ENCODE results near the gene KRT13. TPM values are rescaled to one million over a fixed set of nuclear protein-coding genes. Genes with fewer than 3 reads are reported as not detected.
A peak's percentile ranks its signal among the peaks of the same experiment; 100 is the strongest.

The KRT13 gene
- total and polyA plus RNA-seq, 9 of the 15 experiments (the other 6 are each of a cell fraction or from before 2014, with no cell fraction given), result 0.11 to 1.1 (median 0.24) TPM; not detected in 3

DNA sequence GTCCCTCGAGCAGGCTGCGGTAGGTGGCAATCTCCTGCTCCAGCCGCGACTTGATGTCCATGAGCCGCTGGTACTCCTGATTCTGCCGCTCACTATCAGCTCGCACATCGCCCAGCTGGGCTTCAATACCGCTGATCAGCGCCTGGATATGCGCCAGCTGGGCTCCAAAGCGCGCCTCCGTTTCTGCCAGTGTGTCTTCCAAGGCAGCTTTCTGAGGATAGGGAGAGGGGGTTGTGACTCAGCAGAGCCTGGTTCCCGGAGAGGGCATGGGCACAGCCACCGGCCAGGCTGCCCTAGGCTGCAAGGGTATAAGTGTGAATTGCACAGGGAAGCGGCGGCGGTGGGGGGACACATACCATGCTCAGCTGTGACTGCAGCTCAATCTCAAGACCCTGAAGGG is 18.4 kb upstream of the KRT13 start (continued):
- TF ChIP-seq SIRT6 (IDR thresholded peaks at IDR 0.05; ENCODE audit: low read depth, low read length) (no peak), PRMT5 (CRISPR knock-in tag; IDR thresholded peaks at IDR 0.05) (no peak), SRSF7 (optimal IDR thresholded peaks at IDR 0.05; ENCODE audit: low read depth, low read length) (no peak), DDX20 (tag; IDR thresholded peaks at IDR 0.05; ENCODE audit: low read depth) (no peak), LARP7 (IDR thresholded peaks at IDR 0.05) (no peak), GTF2F1 (IDR thresholded peaks at IDR 0.05; ENCODE audit: low read depth, low read length) (no peak), ZNF76 (CRISPR knock-in tag; IDR thresholded peaks at IDR 0.05; ENCODE audit: borderline replicate concordance) (no peak), CTBP1 (IDR thresholded peaks at IDR 0.05; ENCODE audit: borderline replicate concordance) (no peak)
- TF ChIP-seq, protein P1, sequence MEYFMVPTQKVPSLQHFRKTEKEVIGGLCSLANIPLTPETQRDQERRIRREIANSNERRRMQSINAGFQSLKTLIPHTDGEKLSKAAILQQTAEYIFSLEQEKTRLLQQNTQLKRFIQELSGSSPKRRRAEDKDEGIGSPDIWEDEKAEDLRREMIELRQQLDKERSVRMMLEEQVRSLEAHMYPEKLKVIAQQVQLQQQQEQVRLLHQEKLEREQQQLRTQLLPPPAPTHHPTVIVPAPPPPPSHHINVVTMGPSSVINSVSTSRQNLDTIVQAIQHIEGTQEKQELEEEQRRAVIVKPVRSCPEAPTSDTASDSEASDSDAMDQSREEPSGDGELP (CRISPR knock-in tag; IDR thresholded peaks at IDR 0.05; ENCODE audit: borderline replicate concordance), result peak; percentile 56; the same call in 1 of the 2 replicates
- TF ChIP-seq, protein P2, sequence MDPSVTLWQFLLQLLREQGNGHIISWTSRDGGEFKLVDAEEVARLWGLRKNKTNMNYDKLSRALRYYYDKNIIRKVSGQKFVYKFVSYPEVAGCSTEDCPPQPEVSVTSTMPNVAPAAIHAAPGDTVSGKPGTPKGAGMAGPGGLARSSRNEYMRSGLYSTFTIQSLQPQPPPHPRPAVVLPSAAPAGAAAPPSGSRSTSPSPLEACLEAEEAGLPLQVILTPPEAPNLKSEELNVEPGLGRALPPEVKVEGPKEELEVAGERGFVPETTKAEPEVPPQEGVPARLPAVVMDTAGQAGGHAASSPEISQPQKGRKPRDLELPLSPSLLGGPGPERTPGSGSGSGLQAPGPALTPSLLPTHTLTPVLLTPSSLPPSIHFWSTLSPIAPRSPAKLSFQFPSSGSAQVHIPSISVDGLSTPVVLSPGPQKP (CRISPR knock-in tag; IDR thresholded peaks at IDR 0.05), result no peak
- TF ChIP-seq, protein P3, sequence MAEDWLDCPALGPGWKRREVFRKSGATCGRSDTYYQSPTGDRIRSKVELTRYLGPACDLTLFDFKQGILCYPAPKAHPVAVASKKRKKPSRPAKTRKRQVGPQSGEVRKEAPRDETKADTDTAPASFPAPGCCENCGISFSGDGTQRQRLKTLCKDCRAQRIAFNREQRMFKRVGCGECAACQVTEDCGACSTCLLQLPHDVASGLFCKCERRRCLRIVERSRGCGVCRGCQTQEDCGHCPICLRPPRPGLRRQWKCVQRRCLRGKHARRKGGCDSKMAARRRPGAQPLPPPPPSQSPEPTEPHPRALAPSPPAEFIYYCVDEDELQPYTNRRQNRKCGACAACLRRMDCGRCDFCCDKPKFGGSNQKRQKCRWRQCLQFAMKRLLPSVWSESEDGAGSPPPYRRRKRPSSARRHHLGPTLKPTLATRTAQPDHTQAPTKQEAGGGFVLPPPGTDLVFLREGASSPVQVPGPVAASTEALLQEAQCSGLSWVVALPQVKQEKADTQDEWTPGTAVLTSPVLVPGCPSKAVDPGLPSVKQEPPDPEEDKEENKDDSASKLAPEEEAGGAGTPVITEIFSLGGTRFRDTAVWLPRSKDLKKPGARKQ (CRISPR knock-in tag; IDR thresholded peaks at IDR 0.05), result no peak
